ENCODE measurements around the gene NAT14. TPM values are rescaled to one million over a fixed set of nuclear protein-coding genes. Genes with fewer than 3 reads are reported as not detected.

NAT14 gene
- polyA plus RNA-seq, 12 donors: 15.8 to 381 (median 24.4) TPM

DNA sequence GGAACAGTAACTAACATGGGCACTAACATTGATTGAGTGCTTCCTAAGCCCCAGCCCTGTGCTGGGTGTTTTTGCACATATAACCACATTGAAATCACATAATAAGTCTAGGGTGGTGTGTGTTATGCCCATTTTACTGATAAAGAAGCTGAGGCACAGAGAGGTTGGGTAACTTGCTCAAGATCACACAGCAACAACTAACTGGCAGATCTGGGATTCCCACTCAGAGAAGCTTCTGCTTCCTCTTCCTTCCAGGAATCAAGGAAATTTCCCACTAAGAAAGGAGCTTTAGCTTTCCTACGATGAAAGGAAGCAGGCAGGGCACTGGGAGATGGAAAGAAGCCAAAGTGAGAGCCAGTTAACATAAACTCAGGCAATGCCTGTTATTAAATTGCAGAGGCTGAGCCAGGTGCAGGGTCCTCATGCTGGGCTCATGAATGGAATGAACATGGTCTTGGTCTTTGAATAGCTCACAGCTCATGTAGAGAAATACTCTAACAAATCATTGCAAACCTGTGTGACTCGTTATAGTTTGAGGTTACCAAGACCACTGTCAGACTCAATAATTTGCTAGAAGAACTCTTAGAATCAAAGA, 13.4 kb downstream of the NAT14 start:
- no peak for DNase-seq

GRCh38 chr19:55500368-55500952, 15.5 kb downstream of the NAT14 start:
- DNase-seq: no peak

DNA sequence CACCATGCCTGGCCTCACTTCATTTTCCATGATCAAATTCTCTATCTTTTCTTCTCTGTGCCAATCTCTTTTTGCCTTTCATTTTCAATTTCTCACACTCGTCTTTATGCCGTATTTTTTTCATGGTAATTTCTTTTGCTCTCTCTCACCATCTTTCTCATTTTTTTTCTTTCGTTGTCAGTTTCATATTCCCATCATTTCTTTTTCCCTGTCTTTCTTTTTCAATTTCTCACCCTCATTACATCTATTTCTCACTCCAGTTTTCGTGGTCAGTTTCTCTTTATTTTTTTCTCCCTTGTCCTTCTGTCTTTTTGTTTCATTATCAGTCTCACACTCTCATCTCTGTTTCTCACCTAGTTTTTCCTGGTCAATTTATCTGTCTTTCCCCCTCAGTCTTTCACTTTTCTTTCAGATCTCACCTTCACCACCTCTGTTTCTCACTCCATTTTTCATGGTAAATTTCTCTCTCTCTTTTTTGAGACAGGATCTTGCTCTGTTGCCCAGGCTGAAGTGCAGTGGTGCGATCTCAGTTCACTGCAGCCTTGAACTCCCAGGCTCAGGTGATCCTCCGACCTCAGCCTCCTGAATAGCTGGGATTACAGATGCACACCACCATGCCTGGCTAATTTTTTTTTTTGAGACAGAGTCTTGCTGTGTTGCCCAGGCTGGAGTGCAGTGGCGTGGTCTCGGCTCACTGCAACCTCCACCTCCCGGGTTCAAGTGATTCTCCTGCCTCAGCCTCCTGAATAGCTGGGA, 17.4 kb downstream of the NAT14 start:
- DNase-seq: no peak

- DNase-seq: no peak
Observed at GRCh38 chr19:55503157-55503501, 18.1 kb downstream of the NAT14 start.

DNA sequence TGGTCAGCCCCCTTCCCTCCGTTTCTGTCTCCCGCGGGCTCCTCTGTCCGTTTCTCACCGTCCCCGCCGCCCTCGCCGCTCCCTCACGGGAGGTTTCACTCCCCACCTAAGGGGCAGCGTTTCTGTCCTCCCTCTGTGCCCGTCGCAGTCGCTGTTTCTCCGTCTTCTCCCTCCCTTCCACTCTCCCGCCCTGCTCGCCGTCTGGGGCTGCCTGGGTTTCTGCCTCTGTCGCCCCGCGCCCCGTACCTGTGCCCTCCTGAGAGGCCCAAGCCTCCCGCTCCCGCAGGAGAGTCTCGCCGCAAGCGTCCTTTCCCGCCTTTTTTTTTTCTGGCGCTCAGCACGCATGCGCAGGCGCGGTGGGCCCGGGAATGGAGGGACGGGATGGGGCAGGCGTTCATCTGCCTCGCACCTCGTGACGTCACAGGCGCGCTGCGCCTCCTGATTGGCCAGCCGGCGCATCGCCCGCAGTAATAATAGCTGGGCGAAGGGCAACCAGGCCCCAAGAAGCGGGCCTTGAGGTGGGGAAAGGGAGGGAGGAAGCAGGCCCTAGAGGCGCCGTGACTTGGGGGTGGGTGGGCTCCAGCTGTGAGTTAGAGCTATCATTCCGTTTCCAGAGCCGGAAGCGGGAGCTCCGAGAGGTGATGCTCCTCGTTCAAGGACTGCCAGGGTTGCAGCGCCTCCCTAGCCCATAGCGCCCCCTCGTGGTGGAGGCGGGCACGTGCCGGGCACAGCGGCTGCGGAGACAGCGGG, 18.7 kb downstream of the NAT14 start:
- DNase-seq: peak; percentile 94

GRCh38 chr19:55504252-55504603, 19.2 kb downstream of the NAT14 start:
- DNase-seq: no peak

DNA sequence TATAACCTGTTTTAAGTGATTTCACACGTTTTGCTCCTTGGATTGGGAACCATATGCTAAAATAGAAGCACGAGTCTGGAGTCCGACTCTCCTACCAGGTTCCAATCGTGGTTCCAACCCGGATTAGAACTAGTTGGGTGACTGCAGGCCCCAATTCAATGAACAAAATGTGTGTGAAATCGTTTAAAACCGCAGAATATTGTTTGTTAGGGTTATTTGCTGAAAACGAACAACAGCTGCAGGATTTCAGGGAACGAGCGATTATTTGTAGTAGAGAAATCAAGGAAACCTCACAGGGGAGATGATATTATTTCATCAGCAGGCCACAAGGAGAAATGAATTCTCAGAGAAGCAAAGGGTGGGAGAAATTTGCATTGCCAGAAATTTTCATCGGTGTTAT, 20.0 kb downstream of the NAT14 start:
- DNase-seq: no peak

DNA sequence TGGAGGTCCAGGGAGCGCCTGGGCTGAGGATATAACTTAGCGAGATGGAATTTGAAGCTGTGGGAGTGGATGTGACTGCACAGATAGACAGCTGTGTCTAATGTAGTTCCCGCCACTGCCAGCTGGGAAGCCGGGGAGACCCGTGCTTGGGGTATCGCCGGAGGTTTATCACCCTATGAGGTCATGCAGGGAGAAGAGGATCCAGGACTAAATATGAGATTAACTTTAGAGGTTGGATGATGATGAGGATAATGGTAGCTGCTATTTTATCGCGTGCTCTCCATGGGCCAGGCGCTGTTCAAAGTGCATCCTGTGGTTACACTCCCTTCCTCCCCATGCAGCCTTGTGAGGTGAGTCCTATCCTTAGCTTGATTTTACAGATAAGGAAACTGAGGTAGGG, 23.1 kb downstream of the NAT14 start:
- no peak for DNase-seq

- peak; percentile 93 for DNase-seq
Observed at GRCh38 chr19:55516878-55517620, 32.1 kb downstream of the NAT14 start.

DNA sequence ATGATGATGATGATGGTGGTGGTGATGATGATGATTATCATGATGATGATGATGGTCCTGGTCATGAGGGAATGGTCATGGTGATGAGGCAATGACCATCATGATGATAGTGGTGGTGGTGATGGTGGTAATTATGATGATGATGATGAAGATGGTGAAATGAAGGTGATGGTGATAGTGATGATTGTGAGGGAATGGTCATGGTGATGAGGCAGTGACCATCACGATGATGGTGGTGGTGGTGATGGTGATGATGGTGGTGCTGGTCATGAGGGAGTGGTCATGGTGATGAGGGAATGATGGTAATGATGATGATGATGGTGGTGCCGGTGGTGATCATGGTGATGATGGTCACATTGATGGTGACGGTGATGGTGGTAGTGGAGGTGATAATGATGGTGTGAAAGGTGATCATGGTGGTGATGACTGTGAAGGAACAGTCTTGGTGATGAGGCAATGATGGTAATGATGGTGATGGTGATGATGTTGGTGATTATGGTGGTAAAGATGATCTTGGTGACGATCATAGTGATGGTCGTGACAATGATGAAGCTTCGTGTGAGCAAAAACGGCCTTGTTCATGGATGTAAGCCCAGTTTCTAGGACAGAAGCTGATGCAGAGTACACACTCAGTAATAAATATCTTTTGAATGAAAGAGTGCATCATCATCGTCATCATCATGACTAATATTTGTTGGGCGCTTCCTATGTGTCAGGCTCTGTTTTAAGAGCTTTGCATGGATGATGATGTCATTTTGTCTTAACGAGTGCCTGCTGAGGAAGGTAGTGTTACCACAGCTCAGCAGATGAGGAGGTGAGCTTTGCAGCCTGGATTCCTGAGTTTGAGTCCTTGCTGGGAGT, 34.7 kb downstream of the NAT14 start:
- no peak for DNase-seq

DNA sequence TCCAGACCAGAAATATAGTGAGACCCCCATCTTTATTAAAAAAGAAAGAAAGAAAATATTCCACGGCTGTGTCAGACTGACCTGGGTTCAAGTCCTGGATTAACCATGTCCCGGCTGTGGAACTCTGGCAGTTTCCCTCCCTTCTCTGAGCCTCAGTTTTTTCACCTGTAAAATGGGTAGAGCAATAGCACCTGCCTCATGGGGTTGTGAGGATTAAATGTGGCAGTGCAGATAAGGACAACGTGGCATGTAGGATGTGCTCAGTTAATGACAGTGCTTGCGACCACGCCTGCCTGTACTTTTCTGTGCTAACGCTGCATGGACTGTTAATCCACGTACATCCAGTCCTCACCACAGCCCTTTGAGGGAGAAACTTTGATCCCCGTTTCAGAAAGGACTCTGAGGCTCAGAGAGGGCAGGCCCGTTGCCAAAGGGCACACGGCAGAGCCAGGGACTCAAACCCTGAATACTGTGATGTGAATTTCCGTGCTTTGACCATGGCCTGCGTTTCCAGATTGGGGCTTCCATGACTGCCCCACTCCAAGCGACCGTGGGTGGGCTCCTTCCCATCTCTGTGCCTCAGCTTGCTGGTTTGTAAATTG, 35.8 kb downstream of the NAT14 start:
- DNase-seq: no peak

DNA sequence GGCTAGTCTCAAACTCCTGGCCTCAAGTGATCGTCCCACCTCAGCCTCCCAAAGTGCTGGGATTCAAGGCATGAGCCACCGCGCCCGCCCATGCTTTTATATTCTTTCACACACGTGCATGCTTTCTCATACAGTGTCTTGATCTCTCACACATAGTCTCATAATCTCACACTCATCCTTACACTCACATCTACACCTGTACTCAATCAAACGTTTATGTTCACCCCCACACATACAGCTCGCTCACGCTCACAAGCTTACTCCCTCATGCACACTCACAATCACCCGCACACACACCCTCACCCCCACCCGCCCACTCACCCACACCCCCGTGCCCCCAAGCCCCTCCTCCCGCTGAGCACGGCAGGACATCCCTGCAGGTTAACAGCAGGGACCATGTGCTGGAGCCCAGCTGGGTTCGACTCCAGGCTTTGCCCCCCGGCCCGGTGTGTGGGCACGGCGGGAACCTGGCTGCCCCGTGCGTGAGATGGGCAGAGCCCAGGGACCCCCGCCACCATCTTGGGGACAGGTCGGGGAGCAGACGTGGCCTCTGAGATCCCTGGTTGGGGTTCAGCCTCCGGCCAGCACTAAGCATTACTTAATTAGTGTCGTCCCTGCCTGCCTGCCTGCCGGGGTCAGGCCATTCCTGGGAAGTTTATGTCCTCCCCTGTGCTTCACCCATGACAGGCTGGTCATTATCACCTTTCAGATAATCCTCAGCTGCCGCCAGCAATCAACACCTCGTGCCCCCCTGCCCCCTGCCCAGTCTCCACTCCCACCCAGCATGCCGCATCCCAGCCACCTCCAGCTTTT, 40.5 kb downstream of the NAT14 start:
- no peak for DNase-seq

- DNase-seq: peak; percentile 79
Observed at GRCh38 chr19:55526216-55527196, 41.5 kb downstream of the NAT14 start.

DNA sequence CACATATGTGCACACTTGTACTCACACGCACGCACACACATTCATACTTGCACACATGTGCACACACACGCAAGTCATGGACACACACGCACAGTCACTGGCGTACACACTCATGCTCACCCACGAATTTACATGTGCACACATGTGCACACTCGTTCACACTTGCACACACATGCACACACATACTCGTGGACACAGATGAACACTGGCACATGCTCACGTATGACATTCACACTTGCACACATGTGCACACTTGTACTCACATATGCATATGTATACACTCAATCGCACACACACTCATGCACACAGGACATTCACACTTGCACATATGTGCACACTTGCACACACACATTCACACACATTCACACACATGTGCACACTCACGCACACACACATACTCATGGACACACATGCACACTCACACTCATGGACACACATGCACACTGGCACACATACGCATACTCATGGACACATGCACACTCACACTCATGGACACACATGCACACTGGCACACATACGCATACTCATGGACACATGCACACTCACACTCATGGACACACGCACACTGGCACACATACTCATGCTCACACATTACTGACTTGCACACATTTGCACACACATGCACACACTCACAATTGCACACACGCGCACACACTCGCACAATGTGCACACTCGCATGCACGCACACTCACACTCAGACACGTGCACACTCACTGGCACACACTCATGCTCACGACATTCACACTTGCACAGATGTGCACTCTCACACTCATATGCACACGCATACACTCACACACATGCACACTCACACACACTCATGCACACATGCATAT, 42.4 kb downstream of the NAT14 start:
- DNase-seq: no peak

GRCh38 chr19:55528030-55528803, 43.2 kb downstream of the NAT14 start:
- no peak for DNase-seq

GRCh38 chr19:55529636-55530234, 44.7 kb downstream of the NAT14 start:
- no peak for DNase-seq
